Neural progenitor cell (in vitro differentiated cells): ENCODE results near the gene USP7.

Experiments used
- EZH2 ChIP-seq: fragments of 200-600 bp; sonication (generic); IDR thresholded peaks from 2 replicates; pipeline ENCODE4 v1.6.1; 2017; ENCODE audit warnings: antibody characterized with exemption, mild to moderate bottlenecking, moderate library complexity
- EZH2phosphoT487 ChIP-seq: fragments of 200-600 bp; sonication (generic); IDR thresholded peaks from 2 replicates; pipeline ENCODE4 v1.6.1; 2017; ENCODE audit warnings: antibody characterized with exemption
- TF ChIP-seq, protein P1 (sequence below): fragments of 200-600 bp; sonication (generic); IDR thresholded peaks from 2 replicates; pipeline ENCODE4 v1.5.1; 2017; ENCODE audit warnings: antibody characterized with exemption, mild to moderate bottlenecking

DNA sequence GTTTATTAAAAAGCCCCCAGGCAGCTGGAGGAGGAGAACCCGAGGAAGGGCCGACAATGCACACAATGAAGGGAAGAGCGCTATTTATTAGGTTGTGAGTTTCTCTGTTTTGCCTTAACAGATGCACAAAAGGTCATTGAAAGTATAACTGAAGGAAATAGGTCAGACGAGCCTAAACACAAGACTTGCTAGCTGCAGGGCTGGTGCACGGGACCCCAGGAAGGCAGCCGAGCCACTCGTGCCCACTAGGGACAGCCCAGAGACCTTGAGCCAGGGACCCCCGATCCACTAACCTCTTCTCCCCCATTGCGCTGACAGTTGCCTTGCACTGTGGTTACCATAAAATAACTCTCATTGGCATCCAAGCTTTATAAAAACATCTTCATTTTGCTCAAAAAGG, 70.3 kb downstream of the USP7 start:
- TF ChIP-seq EZH2 (no peak), EZH2phosphoT487 (no peak)
- TF ChIP-seq, protein P1, sequence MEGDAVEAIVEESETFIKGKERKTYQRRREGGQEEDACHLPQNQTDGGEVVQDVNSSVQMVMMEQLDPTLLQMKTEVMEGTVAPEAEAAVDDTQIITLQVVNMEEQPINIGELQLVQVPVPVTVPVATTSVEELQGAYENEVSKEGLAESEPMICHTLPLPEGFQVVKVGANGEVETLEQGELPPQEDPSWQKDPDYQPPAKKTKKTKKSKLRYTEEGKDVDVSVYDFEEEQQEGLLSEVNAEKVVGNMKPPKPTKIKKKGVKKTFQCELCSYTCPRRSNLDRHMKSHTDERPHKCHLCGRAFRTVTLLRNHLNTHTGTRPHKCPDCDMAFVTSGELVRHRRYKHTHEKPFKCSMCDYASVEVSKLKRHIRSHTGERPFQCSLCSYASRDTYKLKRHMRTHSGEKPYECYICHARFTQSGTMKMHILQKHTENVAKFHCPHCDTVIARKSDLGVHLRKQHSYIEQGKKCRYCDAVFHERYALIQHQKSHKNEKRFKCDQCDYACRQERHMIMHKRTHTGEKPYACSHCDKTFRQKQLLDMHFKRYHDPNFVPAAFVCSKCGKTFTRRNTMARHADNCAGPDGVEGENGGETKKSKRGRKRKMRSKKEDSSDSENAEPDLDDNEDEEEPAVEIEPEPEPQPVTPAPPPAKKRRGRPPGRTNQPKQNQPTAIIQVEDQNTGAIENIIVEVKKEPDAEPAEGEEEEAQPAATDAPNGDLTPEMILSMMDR = no peak
